Transverse colon (tissue), 4 donors: Measurements from ENCODE around the gene SNX5. TPM values are rescaled to one million over a fixed set of nuclear protein-coding genes. Genes with fewer than 3 reads are reported as not detected.

Experiments
- DNase-seq: peaks from one replicate; pipeline ENCODE4 v3.0.0-alpha.2; 2019
- H3K27ac ChIP-seq, 4 donors: fragments of 200-600 bp; sonication (generic); 2 replicates each; pipeline ENCODE4 v1.5.1; 2016 to 2018; ENCODE audit warnings: inconsistent platforms in 4 of 4
- H3K27me3 ChIP-seq: fragments of 200-600 bp; sonication (generic); 2 replicates; pipeline ENCODE4 v1.5.1; 2017; ENCODE audit warnings: inconsistent platforms
- H3K36me3 ChIP-seq, 4 donors: fragments of 200-600 bp; sonication (generic); 2 replicates each; pipeline ENCODE4 v1.5.1; 2017 to 2019; ENCODE audit warnings: inconsistent platforms in 4 of 4
- H3K4me1 ChIP-seq, 4 donors: fragments of 200-600 bp; sonication (generic); 2 replicates each; pipeline ENCODE4 v1.5.1; 2017 to 2020; ENCODE audit warnings: inconsistent platforms in 4 of 4
- H3K4me3 ChIP-seq, 4 donors: fragments of 200-600 bp; sonication (generic); 1 replicate in 1 of 4; 2 replicates in 3 of 4; pipeline versions ENCODE4 v1.5.1 to v1.6.1; 2017 to 2019; ENCODE audit warnings: inconsistent platforms in 4 of 4
- H3K9me3 ChIP-seq, 2 donors: fragments of 200-600 bp; sonication (generic); 2 replicates each; pipeline ENCODE4 v1.5.1; 2017 to 2019; ENCODE audit warnings: inconsistent platforms in 2 of 2
- CTCF ChIP-seq, 5 experiments: fragments of 200-600 bp in 3 of 5; fragments of 450-650 bp in 2 of 5; sonication (generic) in 3 of 5; IDR thresholded peaks; 1 replicate in 2 of 5; 2 replicates in 3 of 5; pipeline ENCODE4 v1.5.1; 2016 to 2017; ENCODE audit warnings: antibody characterized with exemption in 5 of 5, inconsistent platforms in 3 of 5, mild to moderate bottlenecking in 2 of 5, moderate library complexity in 1 of 5
- EP300 ChIP-seq: sonication (generic); formaldehyde crosslinking; IDR thresholded peaks from one replicate; pipeline ENCODE4 v1.6.1; 2017; ENCODE audit warnings: antibody characterized with exemption, low read depth
- POLR2A ChIP-seq: fragments of 450-650 bp; IDR thresholded peaks from one replicate; pipeline ENCODE4 v1.6.1; 2016; ENCODE audit warnings: antibody characterized with exemption, mild to moderate bottlenecking, moderate library complexity
- POLR2AphosphoS5 ChIP-seq, 3 donors: sonication (generic); formaldehyde crosslinking; IDR thresholded peaks; one replicate each; pipeline ENCODE4 v1.6.1; 2016; ENCODE audit warnings: antibody characterized with exemption in 3 of 3
- WGBS, 2 donors: methylation state at CpG; one replicate each; pipeline ENCODE4 v1.1.5; 2018; ENCODE audit warnings: low coverage in 1 of 2; 5-methylcytosine and 5-hydroxymethylcytosine counted together
- in situ Hi-C, 4 donors: fragments of 200-750 bp; cut with MboI; loops; one replicate each; pipeline versions ENCODE4 v1.15.0 to v1.15.1; 2017; ENCODE audit warnings: low sequenced_read_pairs in 3 of 4, low pct_ligation_motif_present in 1 of 4, low pct_unique_long_range_greater_than_20kb in 1 of 4
- intact Hi-C: fragments of 100-400 bp; cut with DNase I; formaldehyde crosslinking; loops from one replicate; pipeline ENCODE4 v1.15.1; 2023; ENCODE audit warnings: low total_unique reads
- total RNA-seq, 4 donors: library from RNA; depleted of rRNA; stranded (reverse); fragments of >200 nt; gene quantifications; one replicate each; pipeline ENCODE4 v1.1.0, GENCODE V29; 2016

Gene SNX5
- total RNA-seq, 4 donors from 2014 or later = 91.9 to 160 (median 122) TPM

DNA sequence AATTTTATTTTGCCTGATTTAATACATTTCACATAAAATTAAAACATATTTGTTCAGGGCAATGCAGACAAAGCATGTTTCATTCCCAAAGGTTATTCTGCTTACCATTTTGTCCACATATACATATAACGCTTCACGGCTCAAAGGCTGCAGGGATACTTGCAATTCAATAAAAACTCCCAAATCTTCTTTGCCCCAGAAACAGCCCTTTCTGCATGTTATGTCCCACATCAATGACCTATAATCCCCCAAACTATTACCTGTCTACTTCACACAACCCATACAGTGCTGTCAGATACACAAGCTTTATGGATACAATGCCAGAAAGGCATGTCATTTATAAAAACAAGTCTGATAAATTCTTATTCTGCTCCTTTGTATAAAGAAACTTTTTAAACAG, 20.2 kb downstream of the SNX5 start:
- H3K9me3 ChIP-seq = no peaks in the 10 kb centered on the region
- TF ChIP-seq POLR2AphosphoS5 (IDR thresholded peaks at IDR 0.05) = no peak
- TF ChIP-seq POLR2A = no peak
- H3K4me3 ChIP-seq = no peak overlapping the region
- H3K36me3 ChIP-seq = peaks cover 0 to 96% (median 45%) of the 10 kb centered on the region in 4 donors
- in situ Hi-C loops (loop anchor here in 1 of 4 donors (25.0 kb wide), 2 partner anchors 286 to 436 kb away; no protein-coding TSS in a partner anchor), intact Hi-C loops (no loop called here)
- no peak for DNase-seq
- peaks cover 0 to 4% (median 0%) of the 10 kb centered on the region in 4 donors for H3K4me1 ChIP-seq
- H3K27ac ChIP-seq = no peak overlapping the region
- WGBS, 2 donors = 97 to 100% methylated on average over 2 of the region's 2 CpGs
- no peaks in the 10 kb centered on the region for H3K27me3 ChIP-seq

- TF ChIP-seq EP300 (no peak), CTCF (IDR thresholded peaks at IDR 0.05) (no peak), POLR2A (no peak), POLR2AphosphoS5 (IDR thresholded peaks at IDR 0.05) (no peak)
- no peak overlapping the region for H3K4me3 ChIP-seq
- intact Hi-C loops = no loop called here
- 71 to 79% methylated on average over 5 of the region's 5 CpGs for WGBS, 2 donors
- H3K27me3 ChIP-seq = no peaks in the 10 kb centered on the region
- H3K9me3 ChIP-seq = no peaks in the 10 kb centered on the region
- DNase-seq = no peak
- peaks cover 0 to 88% (median 42%) of the 10 kb centered on the region in 4 donors for H3K36me3 ChIP-seq
- H3K4me1 ChIP-seq = peaks cover 0 to 4% (median 0%) of the 10 kb centered on the region in 4 donors
- H3K27ac ChIP-seq = no peak overlapping the region
- in situ Hi-C loops = loop anchor here in 1 of 4 donors (25.0 kb wide), 2 partner anchors 285 to 435 kb away; no protein-coding TSS in a partner anchor
Observed at GRCh38 chr20:17947474-17947815, 21.1 kb downstream of the SNX5 start.

- Histone ChIP-seq H3K4me1 (peaks cover 0 to 4% (median 0%) of the 10 kb centered on the region in 4 donors), H3K36me3 (peaks cover 0 to 87% (median 42%) of the 10 kb centered on the region in 4 donors), H3K4me3 (no peak overlapping the region), H3K27ac (no peak overlapping the region), H3K9me3 (no peaks in the 10 kb centered on the region), H3K27me3 (no peaks in the 10 kb centered on the region)
- no peak for DNase-seq
- in situ Hi-C loops (loop anchor here in 1 of 4 donors (25.0 kb wide), 2 partner anchors 285 to 435 kb away; no protein-coding TSS in a partner anchor), intact Hi-C loops (no loop called here)
- no peak for TF ChIP-seq CTCF (IDR thresholded peaks at IDR 0.05)
- TF ChIP-seq EP300 = no peak
- TF ChIP-seq POLR2A = no peak
- TF ChIP-seq POLR2AphosphoS5 (IDR thresholded peaks at IDR 0.05) = no peak
- WGBS, 2 donors = 65% methylated on average over 6 of the region's 6 CpGs
Observed at GRCh38 chr20:17946572-17947473, 21.8 kb downstream of the SNX5 start.

DNA sequence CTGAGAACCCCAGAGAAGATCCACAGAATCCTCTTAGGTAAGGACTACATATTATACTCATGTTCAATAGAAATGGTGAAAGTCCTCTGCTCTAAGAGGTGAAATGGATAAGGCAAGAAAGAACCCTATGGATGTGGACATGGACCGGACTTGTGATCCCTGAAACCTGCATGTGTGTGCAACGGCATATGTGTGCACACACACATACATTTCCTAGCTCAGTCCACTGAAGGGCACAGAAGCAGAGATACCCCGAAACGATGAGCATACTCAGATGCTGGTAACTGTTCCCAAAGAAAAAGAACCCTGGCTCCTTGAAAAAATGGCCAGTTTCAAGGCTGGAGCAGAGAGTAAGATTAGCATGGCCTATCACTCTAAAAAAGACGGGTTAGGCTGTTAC, 22.6 kb downstream of the SNX5 start:
- intact Hi-C loops = no loop called here
- H3K27ac ChIP-seq = no peak overlapping the region
- H3K9me3 ChIP-seq = no peaks in the 10 kb centered on the region
- no peak for DNase-seq
- no peak overlapping the region for H3K4me3 ChIP-seq
- WGBS, 2 donors = 76 to 94% methylated on average over 5 of the region's 5 CpGs
- H3K36me3 ChIP-seq = peaks cover 0 to 87% (median 39%) of the 10 kb centered on the region in 4 donors
- TF ChIP-seq POLR2AphosphoS5 (IDR thresholded peaks at IDR 0.05) = no peak
- no peak for TF ChIP-seq EP300
- TF ChIP-seq CTCF (IDR thresholded peaks at IDR 0.05) = no peak
- TF ChIP-seq POLR2A = no peak
- H3K4me1 ChIP-seq = peaks cover 0 to 4% (median 0%) of the 10 kb centered on the region in 4 donors
- no peaks in the 10 kb centered on the region for H3K27me3 ChIP-seq
- in situ Hi-C loops = loop anchor here in 1 of 4 donors (25.0 kb wide), 2 partner anchors 284 to 434 kb away; no protein-coding TSS in a partner anchor
